ENCODE results near the gene NKAIN2. TPM values are rescaled to one million over a fixed set of nuclear protein-coding genes. Genes with fewer than 3 reads are reported as not detected.

Gene NKAIN2
- total RNA-seq, 1 experiment from 2014 or later: not detected

GRCh38 chr6:123841067-123841896 is 37.6 kb downstream of the NKAIN2 start:
- H3K9ac ChIP-seq (ENCODE audit: low read length): no peak overlapping the region
- TF ChIP-seq SRF (IDR thresholded peaks at IDR 0.05; ENCODE audit: low read depth): no peak
- DNase-seq (ENCODE audit: low read depth, low spot score) (no peak), ATAC-seq (no peak)
- CTCF ChIA-PET: no interaction called here
- H3K4me1 ChIP-seq (ENCODE audit: control insufficient read depth in 1 of 2, insufficient read depth in 2 of 2, low read length in 2 of 2): no peaks in the 10 kb centered on the region
- H3K4me3 ChIP-seq (replicated peaks in 1 of 2; ENCODE audit: low read depth in 1 of 2, low read length in 2 of 2): no peak overlapping the region
- BruUV-seq (replicated peaks): no TSS peak
- intact Hi-C loops (cut with micrococcal nuclease): no loop called here
- H4K20me1 ChIP-seq (ENCODE audit: insufficient read depth): no peaks in the 10 kb centered on the region
- no peak overlapping the region for H2AFZ ChIP-seq (ENCODE audit: low read depth, low read length, poor library complexity, severe bottlenecking)
- peaks cover 25% of the 10 kb centered on the region for H3K27me3 ChIP-seq (ENCODE audit: insufficient read depth, low read length)
- RAD21 ChIA-PET (ENCODE audit: low non-redundant PET in 1 of 2, low total read pairs in 2 of 2, uncharacterized antibody in 2 of 2, unreplicated experiment in 2 of 2): no interaction called here
- POLR2A ChIA-PET: no interaction called here
- H3K4me2 ChIP-seq (ENCODE audit: low read length): no peak overlapping the region
- H3K27ac ChIP-seq (ENCODE audit: low read depth, low read length): no peak overlapping the region
- no peaks in the 10 kb centered on the region for H3K79me2 ChIP-seq (ENCODE audit: insufficient read depth, low read length)
- no peaks in the 10 kb centered on the region for H3K9me3 ChIP-seq (ENCODE audit: control insufficient read depth in 1 of 2, insufficient read depth in 1 of 2, low read depth in 1 of 2, low read length in 2 of 2)
- H3K9me2 ChIP-seq (ENCODE audit: insufficient read depth): no peaks in the 10 kb centered on the region
- no peaks in the 10 kb centered on the region for H3K36me3 ChIP-seq (ENCODE audit: control insufficient read depth in 1 of 2, insufficient read depth in 2 of 2, low read length in 2 of 2)

GRCh38 chr6:123844011-123844410 is 40.3 kb downstream of the NKAIN2 start:
- ATAC-seq: no peak
- intact Hi-C loops (cut with micrococcal nuclease): no loop called here
- ChIA-PET CTCF (no interaction called here), RAD21 (ENCODE audit: low non-redundant PET in 1 of 2, low total read pairs in 2 of 2, uncharacterized antibody in 2 of 2, unreplicated experiment in 2 of 2) (no interaction called here), POLR2A (no interaction called here)
- DNase-seq (ENCODE audit: low read depth, low spot score): no peak
- Histone ChIP-seq H3K4me2 (ENCODE audit: low read length) (no peak overlapping the region), H3K36me3 (ENCODE audit: control insufficient read depth in 1 of 2, insufficient read depth in 2 of 2, low read length in 2 of 2) (no peaks in the 10 kb centered on the region), H3K27me3 (ENCODE audit: insufficient read depth, low read length) (peaks cover 6% of the 10 kb centered on the region; the same call in 1 of the 2 replicates), H3K27ac (ENCODE audit: low read depth, low read length) (no peak overlapping the region), H2AFZ (ENCODE audit: low read depth, low read length, poor library complexity, severe bottlenecking) (no peak overlapping the region), H3K9me3 (ENCODE audit: control insufficient read depth in 1 of 2, insufficient read depth in 1 of 2, low read depth in 1 of 2, low read length in 2 of 2) (no peaks in the 10 kb centered on the region), H3K9me2 (ENCODE audit: insufficient read depth) (no peaks in the 10 kb centered on the region), H3K4me3 (replicated peaks in 1 of 2; ENCODE audit: low read depth in 1 of 2, low read length in 2 of 2) (no peak overlapping the region), H3K79me2 (ENCODE audit: insufficient read depth, low read length) (no peaks in the 10 kb centered on the region), H4K20me1 (ENCODE audit: insufficient read depth) (no peaks in the 10 kb centered on the region), H3K9ac (ENCODE audit: low read length) (no peak overlapping the region), H3K4me1 (ENCODE audit: control insufficient read depth in 1 of 2, insufficient read depth in 2 of 2, low read length in 2 of 2) (no peaks in the 10 kb centered on the region)
- TF ChIP-seq EGR1 (IDR thresholded peaks at IDR 0.05; ENCODE audit: low read depth) (no peak), CEBPB (IDR thresholded peaks at IDR 0.05; ENCODE audit: low read depth) (no peak), SP1 (IDR thresholded peaks at IDR 0.05; ENCODE audit: low read depth) (no peak), ZFX (IDR thresholded peaks at IDR 0.05) (no peak), ZBTB33 (IDR thresholded peaks at IDR 0.05; ENCODE audit: extremely low read depth, insufficient replicate concordance, low read length) (no peak), ELF1 (IDR thresholded peaks at IDR 0.05; ENCODE audit: borderline replicate concordance, low read depth) (no peak), MAX (IDR thresholded peaks at IDR 0.05) (no peak), SIN3A (IDR thresholded peaks at IDR 0.05; ENCODE audit: low read depth) (no peak), EZH2phosphoT487 (IDR thresholded peaks at IDR 0.05; ENCODE audit: borderline replicate concordance) (no peak), REST (IDR thresholded peaks at IDR 0.05; ENCODE audit: low read depth) (no peak), CBX3 (IDR thresholded peaks at IDR 0.05; ENCODE audit: low read depth) (no peak), JUND (IDR thresholded peaks at IDR 0.05) (no peak), TCF7L2 (IDR thresholded peaks at IDR 0.05; ENCODE audit: borderline replicate concordance, extremely low read depth, insufficient read depth, insufficient read length) (no peak), FOSL1 (IDR thresholded peaks at IDR 0.05; ENCODE audit: low read depth) (no peak)
- no TSS peak for BruUV-seq (replicated peaks)
